ENCODE results near the gene TPBGL.

GRCh38 chr11:75279273-75279672, 38.7 kb downstream of the TPBGL start:
- TF ChIP-seq SMC3 (IDR thresholded peaks at IDR 0.05; ENCODE audit: low read depth, low read length) (no peak), POLR2AphosphoS5 (IDR thresholded peaks at IDR 0.05; ENCODE audit: low read depth, low read length) (no peak), EP300 (IDR thresholded peaks at IDR 0.05; ENCODE audit: borderline replicate concordance in 1 of 2, low read depth in 1 of 2, low read length in 1 of 2) (no peak), EZH2phosphoT487 (IDR thresholded peaks at IDR 0.05; ENCODE audit: borderline replicate concordance, low read depth) (no peak)
